Endometrial microvascular endothelial cells (primary cell): ENCODE results near the gene KDM4E. TPM values are rescaled to one million over a fixed set of nuclear protein-coding genes. Genes with fewer than 3 reads are reported as not detected.

Source experiments
- total RNA-seq: library from RNA; depleted of rRNA; stranded (reverse); fragments of >200 nt; gene quantifications from one replicate; pipeline ENCODE4 v1.2.3, GENCODE V29; 2015; ENCODE audit errors: inconsistent ontology term

Gene KDM4E
- total RNA-seq, 1 donor from 2014 or later = not detected

Other genes starting within 250 kb of the KDM4E start
- 42.7 TPM for gene CWC15, start 51.7 kb upstream of the KDM4E start, total RNA-seq
- gene KDM4D, start 51.5 kb upstream of the KDM4E start, total RNA-seq = 2.3 TPM
- not detected for gene KDM4F, start 24.2 kb downstream of the KDM4E start, total RNA-seq
- gene SRSF8, start 41.7 kb downstream of the KDM4E start, total RNA-seq = 33.1 TPM
- 30.1 TPM for gene ENDOD1, start 64.6 kb downstream of the KDM4E start, total RNA-seq
- 1.8 TPM for gene SESN3, start 205.9 kb downstream of the KDM4E start, total RNA-seq